Prostate gland (tissue), 2 donors: ENCODE results near the gene COG5. TPM values are rescaled to one million over a fixed set of nuclear protein-coding genes. Genes with fewer than 3 reads are reported as not detected.

Experiments
- DNase-seq: peaks from one replicate; pipeline ENCODE4 v3.0.0-alpha.2; 2019; ENCODE audit warnings: low spot score
- H3K27ac ChIP-seq, 2 donors: fragments of 200-600 bp; sonication (generic); 2 replicates each; pipeline ENCODE4 v1.5.1; 2017 to 2019
- H3K27me3 ChIP-seq: fragments of 200-600 bp; sonication (generic); replicated peaks from 2 replicates; pipeline ENCODE4 v1.5.1; 2019; ENCODE audit not compliant: insufficient read depth
- H3K36me3 ChIP-seq, 2 donors: fragments of 200-600 bp; sonication (generic); 1 replicate in 1 of 2; 2 replicates in 1 of 2; pipeline versions ENCODE4 v1.5.1 to v1.8.1; 2017 to 2019
- H3K4me1 ChIP-seq: fragments of 200-600 bp; sonication (generic); replicated peaks from 2 replicates; pipeline ENCODE4 v1.5.1; 2019
- H3K4me3 ChIP-seq, 2 donors: fragments of 200-600 bp; sonication (generic); 2 replicates each; pipeline ENCODE4 v1.5.1; 2017 to 2019
- H3K9me3 ChIP-seq: fragments of 200-600 bp; sonication (generic); 2 replicates; pipeline ENCODE4 v1.5.1; 2017
- POLR2A ChIP-seq: fragments of 450-650 bp; IDR thresholded peaks from one replicate; pipeline ENCODE4 v1.6.1; 2016; ENCODE audit warnings: antibody characterized with exemption, mild to moderate bottlenecking
- POLR2AphosphoS5 ChIP-seq: sonication (generic); formaldehyde crosslinking; IDR thresholded peaks from one replicate; pipeline ENCODE4 v1.6.1; 2017; ENCODE audit warnings: antibody characterized with exemption
- WGBS: methylation state at CpG from one replicate; pipeline ENCODE4 v1.1.5; 2018; 5-methylcytosine and 5-hydroxymethylcytosine counted together
- intact Hi-C: fragments of 100-400 bp; cut with DNase I; formaldehyde crosslinking; loops from one replicate; pipeline ENCODE4 v1.14.2; 2022
- total RNA-seq, 2 donors: library from RNA; depleted of rRNA; stranded (reverse); fragments of >200 nt; gene quantifications; one replicate each; pipeline ENCODE4 v1.1.0, GENCODE V29; 2016
- TF ChIP-seq, protein P1 (sequence below), 4 experiments: fragments of 200-600 bp in 2 of 4; fragments of 450-650 bp in 2 of 4; sonication (generic) in 2 of 4; IDR thresholded peaks; 1 replicate in 3 of 4; 2 replicates in 1 of 4; pipeline ENCODE4 v1.5.1; 2016 to 2019; ENCODE audit warnings: antibody characterized with exemption in 4 of 4, mild to moderate bottlenecking in 2 of 4, moderate library complexity in 2 of 4

Gene COG5
- total RNA-seq, 2 donors from 2014 or later, result 35.1 to 86.4 TPM

DNA sequence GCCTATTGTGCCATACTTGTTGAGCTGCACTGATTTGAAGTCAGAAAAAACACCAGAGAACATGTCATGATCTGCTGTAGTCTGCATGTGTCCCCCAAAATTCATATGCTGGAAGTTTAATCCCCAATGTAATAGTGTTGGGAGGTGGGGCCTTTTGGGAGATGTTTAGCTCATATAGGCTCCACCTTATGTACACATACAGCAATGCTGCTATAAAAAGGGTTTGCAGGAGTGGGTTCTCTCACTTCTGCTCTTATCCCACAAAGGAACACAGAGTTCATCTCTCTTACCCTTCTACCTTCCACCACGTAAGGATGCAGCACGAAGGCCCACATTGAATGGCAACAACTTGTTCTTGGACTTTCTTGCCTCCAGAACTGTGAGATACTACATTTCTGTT lies 70.8 kb downstream of the COG5 start:
- Histone ChIP-seq H3K27ac (no peak overlapping the region), H3K27me3 (no peaks in the 10 kb centered on the region), H3K36me3 (no peaks in the 10 kb centered on the region), H3K4me1 (no peaks in the 10 kb centered on the region), H3K4me3 (no peak overlapping the region), H3K9me3 (no peaks in the 10 kb centered on the region)
- WGBS, result 96% methylated on average over 2 of the region's 2 CpGs
- intact Hi-C loops, result no loop called here
- DNase-seq, result no peak
- TF ChIP-seq POLR2A (no peak), POLR2AphosphoS5 (no peak)
- TF ChIP-seq, protein P1, sequence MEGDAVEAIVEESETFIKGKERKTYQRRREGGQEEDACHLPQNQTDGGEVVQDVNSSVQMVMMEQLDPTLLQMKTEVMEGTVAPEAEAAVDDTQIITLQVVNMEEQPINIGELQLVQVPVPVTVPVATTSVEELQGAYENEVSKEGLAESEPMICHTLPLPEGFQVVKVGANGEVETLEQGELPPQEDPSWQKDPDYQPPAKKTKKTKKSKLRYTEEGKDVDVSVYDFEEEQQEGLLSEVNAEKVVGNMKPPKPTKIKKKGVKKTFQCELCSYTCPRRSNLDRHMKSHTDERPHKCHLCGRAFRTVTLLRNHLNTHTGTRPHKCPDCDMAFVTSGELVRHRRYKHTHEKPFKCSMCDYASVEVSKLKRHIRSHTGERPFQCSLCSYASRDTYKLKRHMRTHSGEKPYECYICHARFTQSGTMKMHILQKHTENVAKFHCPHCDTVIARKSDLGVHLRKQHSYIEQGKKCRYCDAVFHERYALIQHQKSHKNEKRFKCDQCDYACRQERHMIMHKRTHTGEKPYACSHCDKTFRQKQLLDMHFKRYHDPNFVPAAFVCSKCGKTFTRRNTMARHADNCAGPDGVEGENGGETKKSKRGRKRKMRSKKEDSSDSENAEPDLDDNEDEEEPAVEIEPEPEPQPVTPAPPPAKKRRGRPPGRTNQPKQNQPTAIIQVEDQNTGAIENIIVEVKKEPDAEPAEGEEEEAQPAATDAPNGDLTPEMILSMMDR (IDR thresholded peaks at IDR 0.05), result no peak

DNA sequence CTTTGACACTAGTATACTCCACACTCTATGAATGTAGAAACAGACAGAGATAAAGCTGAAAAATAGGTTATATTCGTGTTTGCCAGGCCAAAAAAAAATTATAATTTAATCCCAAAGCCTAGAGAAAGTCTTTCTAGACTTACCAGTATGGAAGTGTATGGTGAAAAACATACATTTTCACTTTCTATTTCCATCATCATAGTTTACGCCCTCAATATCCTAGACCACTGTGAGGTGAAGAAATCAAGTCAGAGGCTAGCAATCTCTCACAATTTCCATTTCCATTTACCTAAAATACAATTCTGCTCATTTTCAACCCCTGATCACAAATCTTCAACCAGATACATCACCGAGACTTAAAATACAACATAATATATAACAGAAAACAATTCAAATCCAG lies 77.7 kb downstream of the COG5 start:
- WGBS, result 96% methylated on average over 3 of the region's 3 CpGs
- no peak for TF ChIP-seq POLR2A
- TF ChIP-seq, protein P1 (IDR thresholded peaks at IDR 0.05), result no peak
- TF ChIP-seq POLR2AphosphoS5, result no peak
- Histone ChIP-seq H3K36me3 (no peaks in the 10 kb centered on the region), H3K9me3 (no peaks in the 10 kb centered on the region), H3K4me3 (no peak overlapping the region), H3K27me3 (no peaks in the 10 kb centered on the region), H3K27ac (no peak overlapping the region), H3K4me1 (no peaks in the 10 kb centered on the region)
- no peak for DNase-seq
- intact Hi-C loops, result no loop called here

DNA sequence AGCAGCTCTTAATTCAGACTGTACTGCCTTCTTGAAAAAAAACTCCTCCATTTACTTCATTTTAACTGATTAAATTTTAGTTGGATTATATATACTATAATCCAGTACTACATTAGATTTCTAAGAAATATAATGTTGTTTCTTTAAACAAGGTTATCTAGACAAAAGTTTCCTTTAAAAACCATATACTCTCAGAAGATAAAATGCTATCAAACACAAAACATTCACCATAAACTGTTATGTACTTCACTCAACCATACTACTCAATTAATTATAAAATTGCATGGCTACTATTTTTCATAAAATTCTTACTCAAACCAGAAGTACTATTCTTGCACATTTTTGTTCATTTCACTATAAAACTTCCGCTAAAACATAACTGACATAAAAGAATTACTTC lies 81.1 kb downstream of the COG5 start:
- WGBS, result 100% methylated on average over 1 of the region's 1 CpG
- DNase-seq, result no peak
- no peaks in the 10 kb centered on the region for H3K9me3 ChIP-seq
- TF ChIP-seq POLR2A (no peak), POLR2AphosphoS5 (no peak)
- TF ChIP-seq, protein P1 (IDR thresholded peaks at IDR 0.05), result no peak
- no peaks in the 10 kb centered on the region for H3K4me1 ChIP-seq
- intact Hi-C loops, result no loop called here
- H3K27me3 ChIP-seq, result no peaks in the 10 kb centered on the region
- no peak overlapping the region for H3K4me3 ChIP-seq
- H3K36me3 ChIP-seq, result no peaks in the 10 kb centered on the region
- H3K27ac ChIP-seq, result no peak overlapping the region

DNA sequence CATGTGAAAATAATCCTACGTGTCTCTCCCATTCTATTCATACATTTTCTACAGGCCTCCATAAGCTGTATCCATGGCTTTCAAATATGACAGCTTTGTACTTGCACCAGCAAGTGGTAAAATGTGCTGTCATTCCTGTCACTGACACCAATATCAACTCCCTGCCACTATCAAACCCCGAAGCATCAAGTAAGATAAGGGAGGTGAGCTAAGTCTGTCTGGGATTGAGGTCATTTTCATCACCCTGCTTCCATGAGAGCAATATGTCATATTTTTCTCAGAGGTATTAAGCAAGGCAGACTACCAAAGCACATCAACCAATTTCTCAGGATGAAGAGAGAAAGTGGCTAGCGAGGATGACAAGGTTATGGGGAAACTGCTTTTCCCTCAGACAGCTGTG lies 82.8 kb downstream of the COG5 start:
- no peaks in the 10 kb centered on the region for H3K27me3 ChIP-seq
- 98% methylated on average over 3 of the region's 3 CpGs for WGBS
- intact Hi-C loops, result no loop called here
- H3K9me3 ChIP-seq, result no peaks in the 10 kb centered on the region
- no peak overlapping the region for H3K4me3 ChIP-seq
- no peak overlapping the region for H3K27ac ChIP-seq
- TF ChIP-seq POLR2A (no peak), POLR2AphosphoS5 (no peak)
- TF ChIP-seq, protein P1 (IDR thresholded peaks at IDR 0.05), result no peak
- H3K4me1 ChIP-seq, result no peaks in the 10 kb centered on the region
- no peaks in the 10 kb centered on the region for H3K36me3 ChIP-seq
- DNase-seq, result no peak

DNA sequence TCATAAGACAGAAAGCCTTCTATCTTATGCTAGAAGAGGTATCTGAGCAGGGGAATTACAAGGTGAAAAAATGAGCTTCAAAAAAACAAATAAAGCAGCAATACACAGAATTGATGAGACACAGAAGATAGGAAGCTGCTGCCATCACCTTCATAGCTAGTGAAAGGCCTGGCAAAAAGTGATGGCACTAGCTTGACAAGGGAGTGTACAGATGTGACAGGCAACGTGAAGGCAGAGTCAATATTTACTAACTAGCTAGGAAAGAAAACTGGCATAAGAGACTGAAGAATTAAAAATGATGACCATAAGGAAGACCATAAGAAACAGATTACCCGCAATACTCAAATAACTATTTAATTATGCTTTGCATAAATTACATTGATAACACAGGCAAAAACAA lies 84.4 kb downstream of the COG5 start:
- 76% methylated on average over 2 of the region's 2 CpGs for WGBS
- Histone ChIP-seq H3K4me1 (no peaks in the 10 kb centered on the region), H3K9me3 (no peaks in the 10 kb centered on the region), H3K4me3 (no peak overlapping the region), H3K36me3 (no peaks in the 10 kb centered on the region), H3K27ac (no peak overlapping the region), H3K27me3 (no peaks in the 10 kb centered on the region)
- intact Hi-C loops, result no loop called here
- TF ChIP-seq POLR2AphosphoS5, result no peak
- TF ChIP-seq, protein P1 (IDR thresholded peaks at IDR 0.05), result no peak
- no peak for TF ChIP-seq POLR2A
- no peak for DNase-seq
